Aorta (tissue), 5 donors: ENCODE data around the gene RAD50. TPM values are rescaled to one million over a fixed set of nuclear protein-coding genes. Genes with fewer than 3 reads are reported as not detected.
A peak's percentile ranks its signal among the peaks of the same experiment; 100 is the strongest.
"Not testable (repeated sequence)": the region's sequence is repeated elsewhere in the genome, so short reads cannot be mapped to it uniquely, and the experiment has no call there.

Source experiments
- ATAC-seq: fragments of 200-7000 bp; cut with Tn5 transposase; one replicate; pipeline ENCODE4 v1.9.1; 2022; ENCODE audit warnings: moderate library complexity; ENCODE audit not compliant: low FRiP score
- DNase-seq, 2 donors: peaks; one replicate each; pipeline ENCODE4 v3.0.0-alpha.2; 2020
- H3K27ac ChIP-seq, 2 donors: one replicate each; pipeline ENCODE4 v1.5.1; 2013; ENCODE audit warnings: low read length in 2 of 2, mild to moderate bottlenecking in 2 of 2, moderate library complexity in 2 of 2, control low read depth in 1 of 2, inconsistent platforms in 1 of 2, low read depth in 1 of 2
- H3K27me3 ChIP-seq, 2 donors: one replicate each; pipeline ENCODE4 v1.6.1; 2013; ENCODE audit warnings: control low read depth in 1 of 2, low read length in 1 of 2, mild to moderate bottlenecking in 1 of 2, moderate library complexity in 1 of 2; ENCODE audit not compliant: insufficient read depth in 2 of 2, control insufficient read depth in 1 of 2
- H3K36me3 ChIP-seq, 2 donors: one replicate each; pipeline ENCODE4 v1.6.1; 2013; ENCODE audit warnings: control low read depth in 1 of 2, low read length in 1 of 2, mild to moderate bottlenecking in 1 of 2; ENCODE audit not compliant: insufficient read depth in 2 of 2, control insufficient read depth in 1 of 2
- H3K4me1 ChIP-seq, 2 donors: one replicate each; pipeline ENCODE4 v1.6.1; 2013; ENCODE audit warnings: low read length in 2 of 2, control low read depth in 1 of 2, mild to moderate bottlenecking in 1 of 2, moderate library complexity in 1 of 2; ENCODE audit not compliant: insufficient read depth in 2 of 2, control insufficient read depth in 1 of 2
- H3K4me3 ChIP-seq, 2 donors: one replicate each; pipeline ENCODE4 v1.5.1; 2013; ENCODE audit warnings: low read length in 2 of 2, control low read depth in 1 of 2, mild to moderate bottlenecking in 1 of 2
- H3K9me3 ChIP-seq: one replicate; pipeline ENCODE4 v1.6.1; 2013; ENCODE audit warnings: mild to moderate bottlenecking, low read length; ENCODE audit not compliant: control insufficient read depth
- WGBS, 2 donors: extraction: QIAGEN DNeasy Blood & Tissue Kit; methylation state at CpG; one replicate each; pipeline ENCODE4 v1.1.7; 2013; 5-methylcytosine and 5-hydroxymethylcytosine counted together
- intact Hi-C, 2 donors: fragments of 100-400 bp; cut with DNase I; formaldehyde crosslinking; loops; one replicate each; pipeline versions ENCODE4 v1.14.2 to v1.15.0; 2022
- polyA plus RNA-seq, 2 donors: library from polyadenylated mRNA; stranded (reverse); fragments of 200-250 nt; gene quantifications; one replicate each; pipeline ENCODE4 v1.2.3, GENCODE V29; 2013
- total RNA-seq, 2 donors: library from RNA; stranded (reverse); fragmentation: NEBNext Ultra II Directional; extraction: Animal tissue kit (Norgen Biotek cat#: 25700); gene quantifications; one replicate each; pipeline ENCODE4 v1.2.1, GENCODE V29; 2021
- donor health status: healthy with polysubstance abuse.
- donor health status: Bipolar disorder and iron deficiency.
- donor health status: DM: no; HTN: no; CAD: no.
- donor health status: DM: no; HTN: no; CAD: no.
- donor health status: DM: yes; HTN: yes; CAD: no.

The RAD50 gene
- total and polyA plus RNA-seq, 4 donors: 6.1 to 36.3 (median 19.8) TPM

- H3K36me3 ChIP-seq, H3K27ac ChIP-seq, ATAC-seq, H3K9me3 ChIP-seq, intact Hi-C loops, H3K27me3 ChIP-seq, H3K4me1 ChIP-seq, H3K4me3 ChIP-seq, DNase-seq: not testable (repeated sequence)
- WGBS, 2 donors: 91 to 93% methylated on average over 5 of the region's 7 CpGs
These were observed 7.9 kb upstream of the RAD50 start for GRCh38 chr5:132548834-132549233.

GRCh38 chr5:132549576-132549975 is 7.2 kb upstream of the RAD50 start:
- ATAC-seq: no peak
- Histone ChIP-seq H3K4me1 (no peaks in the 10 kb centered on the region), H3K27ac (no peak overlapping the region), H3K9me3 (no peaks in the 10 kb centered on the region), H3K36me3 (no peaks in the 10 kb centered on the region), H3K4me3 (no peak overlapping the region), H3K27me3 (no peaks in the 10 kb centered on the region)
- 94% methylated on average over 2 of the region's 2 CpGs for WGBS, 2 donors
- intact Hi-C loops: no loop called here
- DNase-seq: no peak

GRCh38 chr5:132556153-132556762 is 519 bp upstream of the RAD50 start:
- Histone ChIP-seq H3K27me3 (no peaks in the 10 kb centered on the region), H3K4me3 (peak overlapping the region; percentile 29 to 50), H3K36me3 (no peaks in the 10 kb centered on the region), H3K4me1 (peaks cover 0 to 1% of the 10 kb centered on the region in 2 donors), H3K9me3 (no peaks in the 10 kb centered on the region), H3K27ac (peak overlapping the region; percentile 30 to 54)
- ATAC-seq: no peak
- intact Hi-C loops: no loop called here
- 40 to 41% methylated on average over 15 of the region's 15 CpGs for WGBS, 2 donors
- no peak for DNase-seq

GRCh38 chr5:132557478-132558172 is 848 bp downstream of the RAD50 start:
- H3K27me3 ChIP-seq: no peaks in the 10 kb centered on the region
- H3K4me1 ChIP-seq: peaks cover 0 to 1% of the 10 kb centered on the region in 2 donors
- no peaks in the 10 kb centered on the region for H3K9me3 ChIP-seq
- intact Hi-C loops: no loop called here
- H3K4me3 ChIP-seq: peak overlapping the region; percentile 29 to 50
- ATAC-seq: peak; percentile 42
- peaks cover 0 to 1% of the 10 kb centered on the region in 2 donors for H3K36me3 ChIP-seq
- peak overlapping the region; percentile 16 to 54 for H3K27ac ChIP-seq
- WGBS, 2 donors: 0 to 2% methylated on average over 15 of the region's 15 CpGs
- peak in 1 of 2 donors; percentile 56 for DNase-seq

GRCh38 chr5:132559383-132560060 is 2.7 kb downstream of the RAD50 start:
- ATAC-seq: no peak
- Histone ChIP-seq H3K4me1 (peaks cover 0 to 1% of the 10 kb centered on the region in 2 donors), H3K27me3 (no peaks in the 10 kb centered on the region), H3K9me3 (no peaks in the 10 kb centered on the region), H3K4me3 (no peak overlapping the region), H3K27ac (no peak overlapping the region), H3K36me3 (peaks cover 0 to 1% of the 10 kb centered on the region in 2 donors)
- no peak for DNase-seq
- intact Hi-C loops: no loop called here
- WGBS, 2 donors: 82 to 89% methylated on average over 2 of the region's 2 CpGs

- Histone ChIP-seq H3K4me1 (peaks cover 0 to 1% of the 10 kb centered on the region in 2 donors), H3K9me3 (no peaks in the 10 kb centered on the region), H3K27me3 (no peaks in the 10 kb centered on the region), H3K27ac (no peak overlapping the region), H3K36me3 (peaks cover 0 to 3% of the 10 kb centered on the region in 2 donors), H3K4me3 (no peak overlapping the region)
- DNase-seq (no peak), ATAC-seq (no peak)
- 88 to 90% methylated on average over 3 of the region's 3 CpGs for WGBS, 2 donors
- intact Hi-C loops: no loop called here
These were observed 4.8 kb downstream of the RAD50 start for GRCh38 chr5:132561601-132562000.

- intact Hi-C loops, H3K36me3 ChIP-seq, H3K4me1 ChIP-seq, H3K9me3 ChIP-seq, H3K27me3 ChIP-seq, H3K27ac ChIP-seq, DNase-seq, H3K4me3 ChIP-seq, ATAC-seq: not testable (repeated sequence)
- WGBS, 2 donors: 98 to 100% methylated on average over 2 of the region's 2 CpGs
These were observed 7.8 kb downstream of the RAD50 start for GRCh38 chr5:132564555-132564954.

GRCh38 chr5:132566657-132567056 is 9.9 kb downstream of the RAD50 start:
- Histone ChIP-seq H3K27me3 (no peaks in the 10 kb centered on the region), H3K4me1 (no peaks in the 10 kb centered on the region), H3K9me3 (no peaks in the 10 kb centered on the region), H3K36me3 (peaks cover 0 to 4% of the 10 kb centered on the region in 2 donors), H3K4me3 (no peak overlapping the region), H3K27ac (no peak overlapping the region)
- intact Hi-C loops: no loop called here
- WGBS, 2 donors: 86 to 88% methylated on average over 1 of the region's 1 CpG
- DNase-seq (no peak), ATAC-seq (no peak)
